ENCODE measurements around the gene GGA1. TPM values are rescaled to one million over a fixed set of nuclear protein-coding genes. Genes with fewer than 3 reads are reported as not detected.

Gene GGA1
- total and polyA plus RNA-seq, 10 of the 15 experiments (the other 5 are each of a cell fraction or from before 2014, with no cell fraction given) = 1.4 to 79.4 (median 44.4) TPM

DNA sequence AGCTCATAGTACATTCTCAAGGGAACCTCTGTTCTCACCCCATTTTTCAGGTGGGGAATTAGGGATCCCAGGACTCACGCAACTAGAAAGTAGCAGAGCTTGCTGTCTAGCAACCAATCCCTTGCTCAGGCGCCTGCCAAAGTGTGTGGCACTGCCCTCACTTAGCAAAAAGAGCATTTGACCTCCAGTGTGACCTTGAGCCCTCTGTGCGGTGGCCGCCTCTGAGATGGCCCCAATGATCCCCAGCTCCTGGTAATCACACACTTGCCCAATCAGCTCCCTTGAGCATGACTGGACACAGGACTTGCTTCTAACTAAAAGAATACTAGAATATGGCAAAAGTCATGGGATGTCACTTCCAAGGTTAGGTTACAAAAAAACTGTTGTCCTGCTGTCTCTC lies 26.1 kb upstream of the GGA1 start (continued):
- TF ChIP-seq KDM1A (IDR thresholded peaks at IDR 0.05; ENCODE audit: borderline replicate concordance) (no peak), SMAD1 (IDR thresholded peaks at IDR 0.05; ENCODE audit: low read depth, partially characterized antibody) (no peak)
- TF ChIP-seq, protein P1, sequence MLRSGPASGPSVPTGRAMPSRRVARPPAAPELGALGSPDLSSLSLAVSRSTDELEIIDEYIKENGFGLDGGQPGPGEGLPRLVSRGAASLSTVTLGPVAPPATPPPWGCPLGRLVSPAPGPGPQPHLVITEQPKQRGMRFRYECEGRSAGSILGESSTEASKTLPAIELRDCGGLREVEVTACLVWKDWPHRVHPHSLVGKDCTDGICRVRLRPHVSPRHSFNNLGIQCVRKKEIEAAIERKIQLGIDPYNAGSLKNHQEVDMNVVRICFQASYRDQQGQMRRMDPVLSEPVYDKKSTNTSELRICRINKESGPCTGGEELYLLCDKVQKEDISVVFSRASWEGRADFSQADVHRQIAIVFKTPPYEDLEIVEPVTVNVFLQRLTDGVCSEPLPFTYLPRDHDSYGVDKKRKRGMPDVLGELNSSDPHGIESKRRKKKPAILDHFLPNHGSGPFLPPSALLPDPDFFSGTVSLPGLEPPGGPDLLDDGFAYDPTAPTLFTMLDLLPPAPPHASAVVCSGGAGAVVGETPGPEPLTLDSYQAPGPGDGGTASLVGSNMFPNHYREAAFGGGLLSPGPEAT (IDR thresholded peaks at IDR 0.05; ENCODE audit: low read depth) = no peak

DNA sequence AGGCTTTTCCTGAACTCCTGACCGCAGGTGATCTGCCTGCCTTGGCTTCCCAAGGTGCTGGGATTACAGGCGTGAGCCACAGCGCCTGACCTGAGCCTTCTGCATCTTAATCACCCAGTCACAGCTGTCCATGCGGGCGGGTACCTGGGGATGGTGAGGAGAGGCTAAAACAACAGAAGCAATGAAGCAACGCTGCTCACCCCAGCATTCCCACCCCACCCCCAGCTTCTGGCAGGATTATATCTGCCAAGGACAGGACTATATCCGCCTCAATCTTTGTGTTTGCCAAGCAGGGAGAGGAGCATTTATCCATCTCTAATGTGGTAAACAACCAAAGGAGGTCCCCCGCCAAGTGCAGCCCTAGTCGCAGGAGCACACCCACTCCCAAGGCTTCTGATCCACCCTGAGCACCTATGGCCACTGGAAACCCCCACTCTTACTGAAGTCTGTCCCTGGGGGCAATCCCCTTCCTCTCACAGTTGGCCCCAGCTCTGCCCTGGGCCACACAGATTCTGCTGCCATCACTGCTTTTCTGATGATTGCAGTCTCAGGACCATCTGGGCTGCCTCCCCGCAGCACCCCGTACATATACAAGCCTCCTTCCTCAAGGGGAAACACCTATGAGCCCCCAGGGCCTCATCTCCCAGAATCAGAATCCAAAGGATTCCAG lies 20.0 kb upstream of the GGA1 start:
- Histone ChIP-seq H3K27ac (ENCODE audit: control insufficient read depth, insufficient read depth) (no peak overlapping the region), H3K4me3 (no peak overlapping the region), H3K79me2 (ENCODE audit: control insufficient read depth, insufficient read depth, low read length) (no peaks in the 10 kb centered on the region), H4K20me1 (ENCODE audit: control insufficient read depth, insufficient read depth) (no peaks in the 10 kb centered on the region), H3K4me2 (ENCODE audit: control insufficient read depth, insufficient read depth) (no peak overlapping the region), H3K9me3 (replicated peaks; ENCODE audit: control insufficient read depth, insufficient read depth, low read length) (no peaks in the 10 kb centered on the region; the same call in 2 of the 3 replicates), H3K9ac (ENCODE audit: control insufficient read depth, insufficient read depth, low read length) (no peak overlapping the region), H3K27me3 (replicated peaks in 1 of 2; ENCODE audit: control insufficient read depth in 2 of 2, insufficient read depth in 2 of 2, low read length in 1 of 2) (no peaks in the 10 kb centered on the region), H3K4me1 (ENCODE audit: control insufficient read depth, insufficient read depth, low read length) (peaks cover 31% of the 10 kb centered on the region), H3K36me3 (ENCODE audit: control insufficient read depth in 2 of 2, insufficient read depth in 2 of 2, low read length in 1 of 2) (no peaks in the 10 kb centered on the region), H2AFZ (ENCODE audit: control insufficient read depth, low read depth, low read length) (no peak overlapping the region)
- RAD21 ChIA-PET (ENCODE audit: unreplicated experiment) = interaction anchor here (1.9 to 5.4 kb wide), 5 partner anchors 9 to 70 kb away, joined by 7 to 183 read pairs (median 19); partner anchors contain the start of genes GGA1, LGALS2 and PDXP
- no peak for DNase-seq (ENCODE audit: low read depth, low spot score)
- BruUV-seq (replicated peaks) = no TSS peak
- TF ChIP-seq CBX3 (IDR thresholded peaks at IDR 0.05; ENCODE audit: borderline replicate concordance, low read depth) (no peak), MEF2B (IDR thresholded peaks at IDR 0.05; ENCODE audit: partially characterized antibody, poor library complexity, severe bottlenecking) (peak; percentile 43), SRF (IDR thresholded peaks at IDR 0.05; ENCODE audit: low read depth in 2 of 2, low read length in 2 of 2) (no peak), IKZF1 (conservative IDR thresholded peaks at IDR 0.05) (peak; percentile 11; the same call in 1 of the 2 replicates), SREBF2 (IDR thresholded peaks at IDR 0.05; ENCODE audit: low read length) (no peak), TCF3 (IDR thresholded peaks at IDR 0.05; ENCODE audit: borderline replicate concordance, insufficient read depth, low read depth, low read length) (no peak), BMI1 (IDR thresholded peaks at IDR 0.05; ENCODE audit: borderline replicate concordance) (no peak), YY1 (IDR thresholded peaks at IDR 0.05; ENCODE audit: low read depth, low read length) (peak; percentile 40; the same call in 1 of the 2 replicates)
- TF ChIP-seq, protein P1 (IDR thresholded peaks at IDR 0.05; ENCODE audit: low read depth) = 0 out of 2 replicates have a peak, but pooled peaks have one; percentile 29
- TF ChIP-seq, protein P2, sequence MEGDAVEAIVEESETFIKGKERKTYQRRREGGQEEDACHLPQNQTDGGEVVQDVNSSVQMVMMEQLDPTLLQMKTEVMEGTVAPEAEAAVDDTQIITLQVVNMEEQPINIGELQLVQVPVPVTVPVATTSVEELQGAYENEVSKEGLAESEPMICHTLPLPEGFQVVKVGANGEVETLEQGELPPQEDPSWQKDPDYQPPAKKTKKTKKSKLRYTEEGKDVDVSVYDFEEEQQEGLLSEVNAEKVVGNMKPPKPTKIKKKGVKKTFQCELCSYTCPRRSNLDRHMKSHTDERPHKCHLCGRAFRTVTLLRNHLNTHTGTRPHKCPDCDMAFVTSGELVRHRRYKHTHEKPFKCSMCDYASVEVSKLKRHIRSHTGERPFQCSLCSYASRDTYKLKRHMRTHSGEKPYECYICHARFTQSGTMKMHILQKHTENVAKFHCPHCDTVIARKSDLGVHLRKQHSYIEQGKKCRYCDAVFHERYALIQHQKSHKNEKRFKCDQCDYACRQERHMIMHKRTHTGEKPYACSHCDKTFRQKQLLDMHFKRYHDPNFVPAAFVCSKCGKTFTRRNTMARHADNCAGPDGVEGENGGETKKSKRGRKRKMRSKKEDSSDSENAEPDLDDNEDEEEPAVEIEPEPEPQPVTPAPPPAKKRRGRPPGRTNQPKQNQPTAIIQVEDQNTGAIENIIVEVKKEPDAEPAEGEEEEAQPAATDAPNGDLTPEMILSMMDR (IDR thresholded peaks at IDR 0.05 in 2 of 3, conservative IDR thresholded peaks at IDR 0.05 in 1 of 3; ENCODE audit: control insufficient read depth in 2 of 3, extremely low read depth in 1 of 3, insufficient read depth in 1 of 3, low read depth in 3 of 3, low read length in 3 of 3) = no peak
- WGBS (ENCODE audit: insufficient coverage, insufficient replicate concordance, low lambda C conversion rate, missing lambda C conversion rate) = 74% methylated on average over 11 of the region's 11 CpGs
- SMC1A ChIA-PET (ENCODE audit: uncharacterized antibody, unreplicated experiment) = interaction anchor here (0.7 to 6.7 kb wide), 7 partner anchors 8 to 59 kb away, joined by 3 to 216 read pairs (median 9); partner anchors contain the start of genes GGA1 and LGALS2
- CTCF ChIA-PET = interaction anchor here (6.2 to 17.5 kb wide), 3 partner anchors 17 to 44 kb away, joined by 140 to 528 read pairs (median 419); partner anchors contain the start of genes GGA1 and LGALS2
- in situ Hi-C loops (cut with MboI) = no loop called here
- intact Hi-C loops (cut with micrococcal nuclease; ENCODE audit: unreplicated experiment) = no loop called here
- POLR2A ChIA-PET = interaction anchor here (0.5 to 3.0 kb wide), 10 partner anchors 8 to 338 kb away, joined by 3 to 18 read pairs (median 4); partner anchors contain the start of genes GGA1, LGALS2 and PDXP
- no peak for FAIRE-seq
- ATAC-seq = peak; percentile 56

All from GM12878 (cell line).